B cell (primary cell): Measurements from ENCODE around the gene OSTF1. TPM values are rescaled to one million over a fixed set of nuclear protein-coding genes. Genes with fewer than 3 reads are reported as not detected.

Experiments
- ATAC-seq: fragments of 200-7000 bp; cut with Tn5 transposase; one replicate; pipeline ENCODE4 v1.10.0; 2021; ENCODE audit warnings: low read depth, mild to moderate bottlenecking, moderate number of reproducible peaks, moderate library complexity
- CTCF ChIA-PET: fragments of 350-600 bp; sonication (Branson Sonifier 250); formaldehyde crosslinking; loops from one replicate; lab custom pipeline; 2021; ENCODE audit warnings: antibody characterized with exemption, inconsistent platforms; lab: Charles Lee
- POLR2A ChIA-PET: fragments of 350-600 bp; sonication (Branson Sonifier 250); formaldehyde crosslinking; loops from one replicate; lab custom pipeline; 2021; ENCODE audit warnings: antibody characterized with exemption; lab: Charles Lee
- DNase-seq: peaks from one replicate; pipeline ENCODE4 v3.0.0; 2013
- H2AFZ ChIP-seq: 2 replicates; pipeline ENCODE4 v1.6.1; 2012; ENCODE audit warnings: mild to moderate bottlenecking, low read depth, low read length; ENCODE audit not compliant: insufficient read depth, poor library complexity, severe bottlenecking
- H3K27ac ChIP-seq, 2 donors: 1 replicate in 1 of 2; 2 replicates in 1 of 2; pipeline ENCODE4 v1.5.1; 2012 to 2013; ENCODE audit warnings: low read length in 2 of 2, mild to moderate bottlenecking in 2 of 2, moderate library complexity in 1 of 2
- H3K27me3 ChIP-seq, 4 experiments: fragments of 200-600 bp in 1 of 4; sonication (generic) in 1 of 4; replicated peaks in 1 of 4; 1 replicate in 2 of 4; 2 replicates in 2 of 4; pipeline versions ENCODE4 v1.6.1 to v1.7.0; 2013 to 2016; ENCODE audit warnings: low read length in 3 of 4, mild to moderate bottlenecking in 2 of 4, mixed read lengths in 1 of 4, moderate library complexity in 1 of 4; ENCODE audit not compliant: insufficient read depth in 4 of 4, control insufficient read depth in 3 of 4; ENCODE audit errors: control extremely low read depth in 1 of 4
- H3K36me3 ChIP-seq, 2 experiments: replicated peaks in 1 of 2; 1 replicate in 1 of 2; 2 replicates in 1 of 2; pipeline versions ENCODE4 v1.6.1 to v1.7.1; 2013; ENCODE audit warnings: low read length in 1 of 2; ENCODE audit not compliant: insufficient read depth in 2 of 2, control insufficient read depth in 1 of 2; ENCODE audit errors: control extremely low read depth in 1 of 2, extremely low read depth in 1 of 2
- H3K4me1 ChIP-seq, 2 donors: fragments of 200-600 bp in 1 of 2; sonication (generic) in 1 of 2; 1 replicate in 1 of 2; 2 replicates in 1 of 2; pipeline versions ENCODE4 v1.5.1 to v1.6.1; 2013 to 2017; ENCODE audit warnings: low read length in 2 of 2; ENCODE audit not compliant: control insufficient read depth in 2 of 2, insufficient read depth in 2 of 2
- H3K4me2 ChIP-seq: replicated peaks from 2 replicates; pipeline ENCODE3; 2012; ENCODE audit warnings: mild to moderate bottlenecking, low read depth, low read length; ENCODE audit not compliant: poor library complexity, severe bottlenecking
- H3K4me3 ChIP-seq, 5 experiments: fragments of 200-600 bp in 1 of 5; sonication (generic) in 1 of 5; 1 replicate in 3 of 5; 2 replicates in 2 of 5; pipeline versions ENCODE4 v1.5.1 to v1.7.0; 2011 to 2016; ENCODE audit warnings: low read length in 4 of 5, mild to moderate bottlenecking in 4 of 5, low read depth in 2 of 5, control low read depth in 1 of 5, moderate library complexity in 1 of 5; ENCODE audit not compliant: insufficient read depth in 1 of 5; ENCODE audit errors: control extremely low read depth in 1 of 5, extremely low read depth in 1 of 5
- H3K79me2 ChIP-seq: fragments of 200-600 bp; sonication (generic); one replicate; pipeline ENCODE4 v1.6.0; 2016; ENCODE audit warnings: low read length; ENCODE audit not compliant: control insufficient read depth, insufficient read depth
- H3K9ac ChIP-seq: fragments of 200-600 bp; sonication (generic); 2 replicates; pipeline ENCODE4 v1.6.1; 2017; ENCODE audit warnings: mild to moderate bottlenecking, low read length, moderate library complexity
- H3K9me3 ChIP-seq, 3 donors: one replicate each; pipeline versions ENCODE4 v1.6.1 to v1.7.1; 2013; ENCODE audit warnings: low read length in 2 of 3; ENCODE audit not compliant: control insufficient read depth in 2 of 3, insufficient read depth in 1 of 3; ENCODE audit errors: control extremely low read depth in 1 of 3
- H4K20me1 ChIP-seq: 2 replicates; pipeline ENCODE4 v1.6.0; 2012; ENCODE audit warnings: mild to moderate bottlenecking, low read length; ENCODE audit not compliant: insufficient read depth, control insufficient read depth, poor library complexity, severe bottlenecking
- H3K27ac Mint-ChIP-seq: one replicate; pipeline ENCODE4 v1.8.0; 2021; ENCODE audit warnings: mixed read lengths
- H3K27me3 Mint-ChIP-seq: one replicate; pipeline ENCODE4 v1.8.0; 2021; ENCODE audit warnings: mixed read lengths
- H3K4me1 Mint-ChIP-seq: one replicate; pipeline ENCODE4 v1.8.0; 2021; ENCODE audit warnings: mixed read lengths
- H3K4me3 Mint-ChIP-seq: one replicate; pipeline ENCODE4 v1.8.0; 2021; ENCODE audit warnings: mixed read lengths
- H3K9me3 Mint-ChIP-seq: one replicate; pipeline ENCODE4 v1.8.0; 2022; ENCODE audit warnings: mixed read lengths; ENCODE audit not compliant: insufficient read depth
- CTCF ChIP-seq: fragments of 200-600 bp; IDR thresholded peaks from one replicate; pipeline ENCODE4 v1.8.0; 2022; ENCODE audit warnings: antibody characterized with exemption, mild to moderate bottlenecking
- EZH2 ChIP-seq: IDR thresholded peaks from 2 replicates; pipeline ENCODE4 v1.6.1; 2012; ENCODE audit warnings: borderline replicate concordance, low read depth, mild to moderate bottlenecking, moderate library complexity, low read length; ENCODE audit not compliant: insufficient read depth, poor library complexity, severe bottlenecking
- WGBS: methylation state at CpG from one replicate; pipeline ENCODE4 v1.1.5; 2013; ENCODE audit warnings: missing lambda C conversion rate; ENCODE audit not compliant: insufficient coverage; 5-methylcytosine and 5-hydroxymethylcytosine counted together
- intact Hi-C: fragments of 100-400 bp; cut with micrococcal nuclease; formaldehyde crosslinking; loops from one replicate; pipeline ENCODE4 v1.10.0; 2022
- polyA plus RNA-seq: library from polyadenylated mRNA; depleted of rRNA; stranded (reverse); fragments of >200 nt; gene quantifications from 2 replicates; pipeline ENCODE4 v1.2.3, GENCODE V29; 2012
- total RNA-seq, 2 donors: library from RNA; stranded (reverse); fragments of 120-200 nt in 1 of 2; gene quantifications; 1 replicate in 1 of 2; 2 replicates in 1 of 2; pipeline versions ENCODE4 v1.2.3 to v1.2.4, GENCODE V29; 2013 to 2022

Gene OSTF1
- total and polyA plus RNA-seq, 2 donors (not counting 1 experiment from before 2014, with no cell fraction given) = 33.8 to 62.0 TPM

DNA sequence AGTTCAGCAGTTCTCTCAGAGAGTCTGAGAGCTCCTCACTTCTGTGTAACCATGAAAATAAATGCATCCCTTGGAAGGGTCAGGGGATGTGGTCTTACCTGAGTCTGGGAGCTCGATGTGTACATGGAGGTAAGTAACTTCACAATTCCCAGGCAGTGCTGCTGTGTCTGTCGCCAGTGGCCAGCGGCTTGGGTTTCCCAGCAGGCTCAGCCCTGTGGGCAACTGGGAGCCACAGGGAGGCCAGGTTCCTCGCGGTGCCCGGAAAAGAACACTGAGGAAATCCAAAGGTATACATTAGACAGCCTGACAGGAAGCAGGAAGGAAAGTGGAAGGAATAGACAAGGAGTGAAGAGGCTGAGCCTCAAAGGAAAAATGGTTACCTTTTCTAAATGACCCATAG is 62.2 kb downstream of the OSTF1 start:
- TF ChIP-seq EZH2 (no peak), CTCF (no peak)
- no peaks in the 10 kb centered on the region for H3K27me3 Mint-ChIP-seq
- WGBS = 88% methylated on average over 6 of the region's 6 CpGs
- peaks cover 33% of the 10 kb centered on the region for H3K4me1 Mint-ChIP-seq
- ChIA-PET POLR2A (no interaction called here), CTCF (no interaction called here)
- H3K4me1 ChIP-seq = peaks cover 4 to 8% of the 10 kb centered on the region in 2 donors
- H3K27ac Mint-ChIP-seq = peak overlapping the region; percentile 46
- H4K20me1 ChIP-seq = no peaks in the 10 kb centered on the region
- H3K36me3 ChIP-seq = peaks cover 12 to 34% of the 10 kb centered on the region in 2 experiments
- no peak overlapping the region for H3K9ac ChIP-seq
- no peak overlapping the region for H2AFZ ChIP-seq
- H3K4me2 ChIP-seq = no peak overlapping the region
- DNase-seq = no peak
- H3K79me2 ChIP-seq = no peaks in the 10 kb centered on the region
- no peaks in the 10 kb centered on the region for H3K9me3 Mint-ChIP-seq
- H3K9me3 ChIP-seq = no peaks in the 10 kb centered on the region
- intact Hi-C loops = no loop called here
- H3K4me3 ChIP-seq = no peak overlapping the region
- H3K27ac ChIP-seq = no peak overlapping the region
- no peaks in the 10 kb centered on the region for H3K27me3 ChIP-seq
- ATAC-seq = no peak
- H3K4me3 Mint-ChIP-seq = no peak overlapping the region

DNA sequence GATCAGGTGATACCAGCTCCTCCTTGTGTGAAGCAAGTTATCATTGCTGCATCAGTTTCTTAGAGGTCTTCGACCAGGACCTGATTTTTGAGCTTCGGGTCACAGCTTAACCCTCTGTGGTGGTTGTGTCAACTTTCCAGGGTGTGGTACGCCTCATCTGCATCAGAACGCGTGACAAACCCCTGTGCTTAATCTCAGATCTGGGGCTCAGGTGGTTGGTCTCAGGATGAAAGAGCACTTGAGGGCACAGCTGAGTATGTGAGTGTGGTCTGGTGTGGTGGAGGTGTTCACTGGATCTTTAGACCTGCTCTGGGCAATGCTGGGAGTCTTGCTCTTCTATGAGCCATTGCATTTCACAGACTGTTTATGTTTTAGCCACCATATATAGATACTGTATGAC is 64.1 kb downstream of the OSTF1 start:
- H3K36me3 ChIP-seq = peaks cover 12 to 25% of the 10 kb centered on the region in 2 experiments
- H3K27me3 ChIP-seq = no peaks in the 10 kb centered on the region
- no peak overlapping the region for H3K9ac ChIP-seq
- POLR2A ChIA-PET = no interaction called here
- peaks cover 20% of the 10 kb centered on the region for H3K4me1 Mint-ChIP-seq
- H3K9me3 ChIP-seq = no peaks in the 10 kb centered on the region
- ATAC-seq = no peak
- intact Hi-C loops = no loop called here
- no peaks in the 10 kb centered on the region for H4K20me1 ChIP-seq
- CTCF ChIA-PET = no interaction called here
- no peak overlapping the region for H3K27ac ChIP-seq
- no peak for DNase-seq
- no peak for TF ChIP-seq CTCF
- TF ChIP-seq EZH2 = no peak
- H3K4me3 ChIP-seq = no peak overlapping the region
- no peak overlapping the region for H3K4me3 Mint-ChIP-seq
- H3K27me3 Mint-ChIP-seq = no peaks in the 10 kb centered on the region
- peaks cover 4 to 5% of the 10 kb centered on the region in 2 donors for H3K4me1 ChIP-seq
- no peak overlapping the region for H2AFZ ChIP-seq
- H3K27ac Mint-ChIP-seq = no peak overlapping the region
- WGBS = 79% methylated on average over 5 of the region's 5 CpGs
- H3K79me2 ChIP-seq = no peaks in the 10 kb centered on the region
- H3K9me3 Mint-ChIP-seq = no peaks in the 10 kb centered on the region
- H3K4me2 ChIP-seq = no peak overlapping the region
